H9 (cell line): ENCODE measurements around the gene SOX4. TPM values are rescaled to one million over a fixed set of nuclear protein-coding genes. Genes with fewer than 3 reads are reported as not detected.

Experiments used
- DNase-seq: peaks from one replicate; pipeline ENCODE4 v3.0.0-alpha.2; 2017
- H2AFZ ChIP-seq: one replicate; pipeline ENCODE4 v1.6.1; 2013; ENCODE audit warnings: mild to moderate bottlenecking, low read length, control low read depth, moderate library complexity
- H2AK5ac ChIP-seq: 2 replicates; pipeline ENCODE4 v1.6.1; 2013; ENCODE audit warnings: low read length, control low read depth, mixed read lengths; ENCODE audit not compliant: insufficient read length
- H2BK120ac ChIP-seq: one replicate; pipeline ENCODE4 v1.6.1; 2013; ENCODE audit warnings: low read depth, mild to moderate bottlenecking, low read length, control low read depth, inconsistent platforms; ENCODE audit not compliant: poor library complexity, severe bottlenecking
- H2BK12ac ChIP-seq: 2 replicates; pipeline ENCODE4 v1.6.1; 2013; ENCODE audit warnings: low read length, control low read depth, mixed read lengths, low read depth; ENCODE audit not compliant: insufficient read length
- H2BK15ac ChIP-seq: 2 replicates; pipeline ENCODE4 v1.6.1; 2013; ENCODE audit warnings: low read depth, low read length, control low read depth
- H2BK20ac ChIP-seq: one replicate; pipeline ENCODE4 v1.6.1; 2013; ENCODE audit warnings: low read depth, mild to moderate bottlenecking, low read length, control low read depth, inconsistent platforms; ENCODE audit not compliant: poor library complexity, severe bottlenecking
- H2BK5ac ChIP-seq: 2 replicates; pipeline ENCODE4 v1.6.1; 2013; ENCODE audit warnings: low read length, control low read depth, mixed read lengths; ENCODE audit not compliant: insufficient read length
- H3K14ac ChIP-seq: 2 replicates; pipeline ENCODE4 v1.6.1; 2013; ENCODE audit warnings: low read length, control low read depth; ENCODE audit not compliant: insufficient read depth
- H3K18ac ChIP-seq: 2 replicates; pipeline ENCODE4 v1.6.1; 2013; ENCODE audit warnings: low read depth, mild to moderate bottlenecking, mixed read lengths, low read length, control low read depth; ENCODE audit not compliant: insufficient read length
- H3K23ac ChIP-seq: 2 replicates; pipeline ENCODE4 v1.6.1; 2013; ENCODE audit warnings: low read length, control low read depth, mixed read lengths, low read depth; ENCODE audit not compliant: insufficient read length
- H3K23me2 ChIP-seq: 2 replicates; pipeline ENCODE4 v1.6.1; 2013; ENCODE audit warnings: low read depth, mild to moderate bottlenecking, mixed read lengths, low read length, control low read depth; ENCODE audit not compliant: insufficient read length, poor library complexity, severe bottlenecking
- H3K27ac ChIP-seq: 2 replicates; pipeline ENCODE4 v1.5.1; 2013; ENCODE audit warnings: low read length, control low read depth, mixed read lengths, low read depth; ENCODE audit not compliant: insufficient read length
- H3K27me3 ChIP-seq: 2 replicates; pipeline ENCODE4 v1.6.1; 2013; ENCODE audit warnings: low read length, control low read depth, inconsistent platforms; ENCODE audit not compliant: insufficient read depth
- H3K4ac ChIP-seq: 2 replicates; pipeline ENCODE4 v1.6.1; 2013; ENCODE audit warnings: low read depth, mild to moderate bottlenecking, control low read depth, inconsistent platforms, low read length, moderate library complexity
- H3K4me1 ChIP-seq: 2 replicates; pipeline ENCODE4 v1.6.1; 2013; ENCODE audit warnings: low read length, control low read depth, inconsistent platforms; ENCODE audit not compliant: insufficient read depth
- H3K4me2 ChIP-seq: 2 replicates; pipeline ENCODE4 v1.6.1; 2013; ENCODE audit warnings: low read length, control low read depth, mixed read lengths; ENCODE audit not compliant: insufficient read length, insufficient read depth
- H3K56ac ChIP-seq: 2 replicates; pipeline ENCODE4 v1.6.1; 2013; ENCODE audit warnings: low read depth, mild to moderate bottlenecking, mixed read lengths, low read length, control low read depth; ENCODE audit not compliant: insufficient read length
- H3K79me1 ChIP-seq: 2 replicates; pipeline ENCODE4 v1.6.1; 2013; ENCODE audit warnings: low read depth, mild to moderate bottlenecking, moderate library complexity, low read length, control low read depth, inconsistent platforms; ENCODE audit not compliant: insufficient read depth, poor library complexity, severe bottlenecking
- H3K79me2 ChIP-seq: 2 replicates; pipeline ENCODE4 v1.6.1; 2013; ENCODE audit warnings: low read length, control low read depth, inconsistent platforms; ENCODE audit not compliant: insufficient read depth
- H3K9ac ChIP-seq: 2 replicates; pipeline ENCODE4 v1.6.1; 2013; ENCODE audit warnings: low read length, control low read depth, mixed read lengths; ENCODE audit not compliant: insufficient read length; ENCODE audit errors: extremely low read depth
- H3K9me3 ChIP-seq: one replicate; pipeline ENCODE4 v1.6.1; 2013; ENCODE audit warnings: low read depth, low read length, inconsistent platforms; ENCODE audit not compliant: control insufficient read depth
- H3T11ph ChIP-seq: one replicate; pipeline ENCODE4 v1.6.1; 2013; ENCODE audit warnings: mild to moderate bottlenecking, low read length, control low read depth, inconsistent platforms
- H4K20me1 ChIP-seq: one replicate; pipeline ENCODE4 v1.6.1; 2013; ENCODE audit not compliant: control insufficient read depth, insufficient read length, insufficient read depth
- H4K5ac ChIP-seq: 2 replicates; pipeline ENCODE4 v1.6.1; 2013; ENCODE audit warnings: low read depth, mild to moderate bottlenecking, mixed read lengths, low read length, control low read depth; ENCODE audit not compliant: insufficient read length
- H4K8ac ChIP-seq: replicated peaks from 2 replicates; pipeline ENCODE4 v1.6.1; 2013; ENCODE audit warnings: low read length, control low read depth, mixed read lengths, low read depth; ENCODE audit not compliant: insufficient read length
- H4K91ac ChIP-seq: 2 replicates; pipeline ENCODE4 v1.6.1; 2013; ENCODE audit warnings: low read depth, mild to moderate bottlenecking, moderate library complexity, mixed read lengths, low read length, control low read depth; ENCODE audit not compliant: insufficient read length
- H3K27ac Mint-ChIP-seq, 3 experiments: 2 replicates in 2 of 3; 3 replicates in 1 of 3; pipeline ENCODE4 v1.8.0; 2020 to 2021; ENCODE audit warnings: mixed read lengths in 3 of 3, mild to moderate bottlenecking in 1 of 3, moderate library complexity in 1 of 3
- H3K27me3 Mint-ChIP-seq: 2 replicates; pipeline ENCODE4 v1.8.0; 2021; ENCODE audit warnings: low read depth, mild to moderate bottlenecking, moderate library complexity, mixed read lengths
- H3K36me3 Mint-ChIP-seq, 3 experiments: 2 replicates in 2 of 3; 3 replicates in 1 of 3; pipeline ENCODE4 v1.8.0; 2020 to 2021; ENCODE audit warnings: low read depth in 3 of 3, mixed read lengths in 3 of 3; ENCODE audit not compliant: insufficient read depth in 1 of 3
- H3K4me1 Mint-ChIP-seq, 2 experiments: 2 replicates each; pipeline ENCODE4 v1.8.0; 2020; ENCODE audit warnings: mixed read lengths in 2 of 2
- H3K4me3 Mint-ChIP-seq, 2 experiments: 2 replicates in 1 of 2; 3 replicates in 1 of 2; pipeline ENCODE4 v1.8.0; 2020 to 2021; ENCODE audit warnings: mild to moderate bottlenecking in 2 of 2, mixed read lengths in 2 of 2, moderate library complexity in 1 of 2
- H3K9me3 Mint-ChIP-seq, 2 experiments: 2 replicates in 1 of 2; 3 replicates in 1 of 2; pipeline ENCODE4 v1.8.0; 2020; ENCODE audit warnings: mild to moderate bottlenecking in 2 of 2, mixed read lengths in 2 of 2, moderate library complexity in 1 of 2
- WGBS: extraction: QIAGEN DNeasy Blood & Tissue Kit; methylation state at CpG from one replicate; pipeline ENCODE4 v1.1.7; 2013; ENCODE audit warnings: missing lambda C conversion rate, low lambda C conversion rate, mixed read lengths; ENCODE audit not compliant: insufficient read length; ENCODE audit errors: extremely low coverage; 5-methylcytosine and 5-hydroxymethylcytosine counted together
- total RNA-seq: library from RNA; stranded (reverse); gene quantifications from 2 replicates; pipeline ENCODE4 v1.2.1, GENCODE V29; 2021
- TF ChIP-seq, protein P1 (sequence below): fragments of 200-600 bp; sonication (generic); conservative IDR thresholded peaks from 3 replicates; pipeline ENCODE4 v1.8.0; 2021; ENCODE audit warnings: antibody characterized with exemption, mild to moderate bottlenecking

Gene SOX4
- total RNA-seq, 1 experiment from 2014 or later = 108 TPM

DNA sequence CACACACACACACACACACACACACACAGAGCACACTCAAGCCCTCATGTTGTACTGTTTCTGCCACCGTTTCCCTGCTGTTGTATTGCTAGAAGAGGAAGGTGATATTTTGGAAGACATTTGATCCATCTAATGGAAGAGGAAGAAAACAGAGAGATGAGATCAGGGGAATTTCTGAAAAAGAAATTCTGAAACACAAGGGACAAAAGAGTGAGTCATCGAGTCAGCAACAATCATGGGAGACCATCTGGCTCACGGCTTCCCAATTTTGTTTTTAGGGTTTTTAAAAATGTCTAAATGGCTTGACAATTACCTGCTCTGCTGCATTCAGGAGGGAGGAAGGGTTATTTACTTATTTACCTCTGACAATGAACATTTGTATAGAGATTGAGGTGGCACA, 22.0 kb downstream of the SOX4 start:
- WGBS = no CpG with 5 or more reads among the region's 3 CpGs
- Histone ChIP-seq H3K4me1 (no peaks in the 10 kb centered on the region; the same call in 1 of the 2 replicates), H3K18ac (no peak overlapping the region), H4K20me1 (no peaks in the 10 kb centered on the region), H3K23me2 (no peaks in the 10 kb centered on the region), H3K4me2 (no peak overlapping the region), H2AFZ (peak overlapping the region; percentile 25), H3K27ac (no peak overlapping the region), H2BK120ac (no peak overlapping the region), H3K56ac (no peak overlapping the region), H2AK5ac (no peak overlapping the region), H3K14ac (no peak overlapping the region), H4K91ac (no peak overlapping the region), H2BK12ac (no peak overlapping the region), H3T11ph (no peak overlapping the region), H3K79me1 (no peaks in the 10 kb centered on the region), H3K9me3 (no peaks in the 10 kb centered on the region), H4K8ac (no peak overlapping the region), H2BK5ac (no peak overlapping the region), H3K23ac (no peak overlapping the region), H2BK15ac (no peak overlapping the region), H4K5ac (no peak overlapping the region), H3K4ac (no peak overlapping the region), H3K79me2 (no peaks in the 10 kb centered on the region), H2BK20ac (no peak overlapping the region), H3K27me3 (no peaks in the 10 kb centered on the region), H3K9ac (no peak overlapping the region)
- Mint-ChIP-seq H3K4me1 (peaks cover 19 to 24% of the 10 kb centered on the region in 2 experiments), H3K27ac (no peak overlapping the region; a peak in 1 of 7 replicates), H3K9me3 (0 out of 5 replicates have a peak, but pooled peaks cover 0 to 2% of the 10 kb centered on the region in 2 experiments), H3K36me3 (peaks cover 0 to 1% (median 0%) of the 10 kb centered on the region in 3 experiments; a peak in 2 of 7 replicates), H3K27me3 (no peaks in the 10 kb centered on the region), H3K4me3 (no peak overlapping the region)
- DNase-seq = no peak
- TF ChIP-seq, protein P1, sequence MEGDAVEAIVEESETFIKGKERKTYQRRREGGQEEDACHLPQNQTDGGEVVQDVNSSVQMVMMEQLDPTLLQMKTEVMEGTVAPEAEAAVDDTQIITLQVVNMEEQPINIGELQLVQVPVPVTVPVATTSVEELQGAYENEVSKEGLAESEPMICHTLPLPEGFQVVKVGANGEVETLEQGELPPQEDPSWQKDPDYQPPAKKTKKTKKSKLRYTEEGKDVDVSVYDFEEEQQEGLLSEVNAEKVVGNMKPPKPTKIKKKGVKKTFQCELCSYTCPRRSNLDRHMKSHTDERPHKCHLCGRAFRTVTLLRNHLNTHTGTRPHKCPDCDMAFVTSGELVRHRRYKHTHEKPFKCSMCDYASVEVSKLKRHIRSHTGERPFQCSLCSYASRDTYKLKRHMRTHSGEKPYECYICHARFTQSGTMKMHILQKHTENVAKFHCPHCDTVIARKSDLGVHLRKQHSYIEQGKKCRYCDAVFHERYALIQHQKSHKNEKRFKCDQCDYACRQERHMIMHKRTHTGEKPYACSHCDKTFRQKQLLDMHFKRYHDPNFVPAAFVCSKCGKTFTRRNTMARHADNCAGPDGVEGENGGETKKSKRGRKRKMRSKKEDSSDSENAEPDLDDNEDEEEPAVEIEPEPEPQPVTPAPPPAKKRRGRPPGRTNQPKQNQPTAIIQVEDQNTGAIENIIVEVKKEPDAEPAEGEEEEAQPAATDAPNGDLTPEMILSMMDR = no peak
